HepG2 (cell line): ENCODE measurements around the gene MYLK2. TPM values are rescaled to one million over a fixed set of nuclear protein-coding genes. Genes with fewer than 3 reads are reported as not detected.

Source experiments
- ARID2 ChIP-seq: sonication (generic); formaldehyde crosslinking; IDR thresholded peaks from 2 replicates; pipeline ENCODE4 v1.8.1; 2022; ENCODE audit warnings: mild to moderate bottlenecking, missing genetic modification reagents, borderline replicate concordance
- ELK4 ChIP-seq: sonication (generic); formaldehyde crosslinking; IDR thresholded peaks from 2 replicates; pipeline ENCODE4 v1.9.0; 2021; ENCODE audit warnings: missing genetic modification reagents, borderline replicate concordance
- HCFC1 ChIP-seq: fragments of 150-350 bp; IDR thresholded peaks from 2 replicates; pipeline ENCODE4 v1.6.1; 2014; ENCODE audit warnings: low read depth, low read length
- HDAC2 ChIP-seq: sonication (generic); formaldehyde crosslinking; IDR thresholded peaks from 2 replicates; pipeline ENCODE4 v1.4.0; 2020; ENCODE audit warnings: missing genetic modification reagents
- MED1 ChIP-seq: sonication (generic); formaldehyde crosslinking; IDR thresholded peaks from 2 replicates; pipeline ENCODE4 v1.4.0; 2020; ENCODE audit warnings: missing genetic modification reagents
- MXD1 ChIP-seq: sonication (generic); formaldehyde crosslinking; IDR thresholded peaks from 2 replicates; pipeline ENCODE4 v1.4.0; 2020; ENCODE audit warnings: mild to moderate bottlenecking, missing genetic modification reagents
- NFE2L2 ChIP-seq: fragments of 150-350 bp; IDR thresholded peaks from 2 replicates; pipeline ENCODE4 v1.6.1; 2014; ENCODE audit warnings: low read length
- NR0B2 ChIP-seq: sonication (generic); formaldehyde crosslinking; IDR thresholded peaks from 2 replicates; pipeline ENCODE4 v1.4.0; 2020; ENCODE audit warnings: mild to moderate bottlenecking, missing genetic modification reagents
- THAP8 ChIP-seq: sonication (generic); formaldehyde crosslinking; IDR thresholded peaks from 2 replicates; pipeline ENCODE4 v1.5.1; 2020; ENCODE audit warnings: missing genetic modification reagents, mild to moderate bottlenecking, borderline replicate concordance
- TOPORS ChIP-seq: sonication (generic); formaldehyde crosslinking; IDR thresholded peaks from 2 replicates; pipeline ENCODE4 v1.8.0; 2023; ENCODE audit warnings: mild to moderate bottlenecking, missing genetic modification reagents
- ZBTB40 ChIP-seq, 2 experiments: fragments of 450-650 bp in 1 of 2; sonication (generic) in 1 of 2; formaldehyde crosslinking in 1 of 2; IDR thresholded peaks; 2 replicates each; pipeline versions ENCODE4 v1.6.1 to v1.8.0; 2016 to 2022; ENCODE audit warnings: antibody characterized with exemption in 1 of 2, mild to moderate bottlenecking in 1 of 2, missing genetic modification reagents in 1 of 2
- ZNF101 ChIP-seq: sonication (generic); formaldehyde crosslinking; IDR thresholded peaks from 2 replicates; pipeline ENCODE4 v1.4.0; 2020; ENCODE audit warnings: mild to moderate bottlenecking, low read depth, missing genetic modification reagents, borderline replicate concordance
- ZNF224 ChIP-seq: sonication (generic); formaldehyde crosslinking; IDR thresholded peaks from 2 replicates; pipeline ENCODE4 v1.5.0; 2020; ENCODE audit warnings: mild to moderate bottlenecking, missing genetic modification reagents
- ZNF710 ChIP-seq: sonication (generic); formaldehyde crosslinking; IDR thresholded peaks from 2 replicates; pipeline ENCODE4 v1.5.0; 2020; ENCODE audit warnings: mild to moderate bottlenecking, missing genetic modification reagents, borderline replicate concordance
- polyA plus RNA-seq, 8 experiments: library from polyadenylated mRNA; depleted of rRNA in 3 of 8; stranded (reverse) in 7 of 8; unstranded in 1 of 8; fragments of >200 nt; fragmentation: Illumina TruSeq in 4 of 8; extraction: Trizol in 4 of 8; gene quantifications; 2 replicates each; pipeline versions ENCODE4 v1.2.1 to v1.2.3, GENCODE V29; 2011 to 2016; ENCODE audit warnings: low read depth in 4 of 8, missing spikeins in 1 of 8, mixed read lengths in 1 of 8; ENCODE audit not compliant: insufficient read depth in 1 of 8
- total RNA-seq, 5 experiments: library from RNA; depleted of rRNA; stranded (reverse); fragments of >200 nt; fragmentation: Illumina TruSeq; extraction: Trizol; gene quantifications; 2 replicates each; pipeline ENCODE4 v1.2.3, GENCODE V29; 2016; ENCODE audit warnings: low read depth in 1 of 5

Gene MYLK2
- total and polyA plus RNA-seq, 2 of the 13 experiments (the other 11 are each of a cell fraction or from before 2014, with no cell fraction given), result 0.27 TPM; not detected in 1

- no peak for TF ChIP-seq ZNF710 (CRISPR knock-in tag)
- TF ChIP-seq HDAC2 (CRISPR knock-in tag), result no peak
- TF ChIP-seq ZNF101 (CRISPR knock-in tag), result 0 out of 2 replicates have a peak, but pooled peaks have one; percentile 5
- TF ChIP-seq ARID2 (CRISPR knock-in tag), result no peak
- TF ChIP-seq NR0B2 (CRISPR knock-in tag), result no peak
- no peak for TF ChIP-seq ZNF224 (CRISPR knock-in tag)
- no peak for TF ChIP-seq MED1 (CRISPR knock-in tag)
- TF ChIP-seq THAP8, result 0 out of 2 replicates have a peak, but pooled peaks have one; percentile 36
- no peak for TF ChIP-seq HCFC1
- no peak for TF ChIP-seq ELK4
- no peak for TF ChIP-seq NFE2L2
- no peak for TF ChIP-seq TOPORS (CRISPR knock-in tag)
- no peak for TF ChIP-seq ZBTB40 (IDR thresholded peaks at IDR 0.05)
- TF ChIP-seq ZBTB40 (CRISPR knock-in tag; IDR thresholded peaks at IDR 0.05), result no peak
- TF ChIP-seq MXD1 (CRISPR knock-in tag), result no peak
Observed at GRCh38 chr20:31861385-31862156, 42.4 kb downstream of the MYLK2 start (continued).
